HepG2 (cell line): ENCODE data around the gene SALL4. TPM values are rescaled to one million over a fixed set of nuclear protein-coding genes. Genes with fewer than 3 reads are reported as not detected.
A peak's percentile ranks its signal among the peaks of the same experiment; 100 is the strongest.

Experiments
- ATF3 ChIP-seq: sonication (generic); formaldehyde crosslinking; IDR thresholded peaks from 2 replicates; pipeline ENCODE4 v1.4.0; 2020; ENCODE audit warnings: missing genetic modification reagents
- CCDC6 ChIP-seq: sonication (generic); formaldehyde crosslinking; IDR thresholded peaks from 2 replicates; pipeline ENCODE4 v1.8.1; 2022; ENCODE audit warnings: mild to moderate bottlenecking, missing genetic modification reagents, moderate library complexity
- CTCF ChIP-seq: sonication (generic); formaldehyde crosslinking; IDR thresholded peaks from 2 replicates; pipeline ENCODE4 v1.5.0; 2020; ENCODE audit warnings: mild to moderate bottlenecking, missing genetic modification reagents, moderate library complexity
- ESRRA ChIP-seq: sonication (generic); formaldehyde crosslinking; IDR thresholded peaks from 2 replicates; pipeline ENCODE4 v1.5.1; 2020; ENCODE audit warnings: mild to moderate bottlenecking, low read depth, missing genetic modification reagents
- KLF9 ChIP-seq: IDR thresholded peaks from 2 replicates; pipeline ENCODE4 v1.6.1; 2016; ENCODE audit warnings: low read depth
- MBNL3 ChIP-seq: fragments of 250-450 bp; sonication (Bioruptor Pico); conservative IDR thresholded peaks from 2 replicates; pipeline ENCODE4 v1.8.0; 2022; ENCODE audit warnings: mild to moderate bottlenecking, inconsistent platforms
- PAXIP1 ChIP-seq: sonication (generic); formaldehyde crosslinking; conservative IDR thresholded peaks from 2 replicates; pipeline ENCODE4 v1.4.0; 2020; ENCODE audit warnings: mild to moderate bottlenecking, missing genetic modification reagents, moderate library complexity
- SATB2 ChIP-seq: sonication (generic); formaldehyde crosslinking; IDR thresholded peaks from 2 replicates; pipeline ENCODE4 v1.5.0; 2020; ENCODE audit warnings: missing genetic modification reagents
- SP4 ChIP-seq: sonication (generic); formaldehyde crosslinking; IDR thresholded peaks from 2 replicates; pipeline ENCODE4 v1.8.1; 2023; ENCODE audit warnings: mild to moderate bottlenecking, missing genetic modification reagents
- SRF ChIP-seq: IDR thresholded peaks from 2 replicates; pipeline ENCODE4 v1.6.1; 2011; ENCODE audit warnings: mild to moderate bottlenecking, low read depth, low read length, moderate library complexity
- U2AF1 ChIP-seq: fragments of 200-400 bp; formaldehyde crosslinking; optimal IDR thresholded peaks from 2 replicates; pipeline ENCODE3; 2017; ENCODE audit warnings: mild to moderate bottlenecking, low read depth, low read length
- ZBTB1 ChIP-seq: sonication (generic); formaldehyde crosslinking; IDR thresholded peaks from 2 replicates; pipeline ENCODE4 v1.4.0; 2020; ENCODE audit warnings: missing genetic modification reagents, borderline replicate concordance
- ZGPAT ChIP-seq: IDR thresholded peaks from 2 replicates; pipeline ENCODE4 v1.6.1; 2016; ENCODE audit warnings: mild to moderate bottlenecking
- ZNF12 ChIP-seq: sonication (generic); formaldehyde crosslinking; IDR thresholded peaks from 2 replicates; pipeline ENCODE4 v1.5.0; 2020; ENCODE audit warnings: missing genetic modification reagents
- ZNF687 ChIP-seq: sonication (generic); formaldehyde crosslinking; IDR thresholded peaks from 2 replicates; pipeline ENCODE4 v1.5.1; 2020; ENCODE audit warnings: mild to moderate bottlenecking, missing genetic modification reagents, moderate library complexity
- ZNF747 ChIP-seq: sonication (generic); formaldehyde crosslinking; IDR thresholded peaks from 2 replicates; pipeline ENCODE4 v1.8.1; 2023; ENCODE audit warnings: missing genetic modification reagents, mild to moderate bottlenecking, borderline replicate concordance
- ZNF775 ChIP-seq: sonication (generic); formaldehyde crosslinking; IDR thresholded peaks from 2 replicates; pipeline ENCODE4 v1.4.0; 2020; ENCODE audit warnings: missing genetic modification reagents, mild to moderate bottlenecking, moderate library complexity, borderline replicate concordance
- ZSCAN20 ChIP-seq: sonication (generic); formaldehyde crosslinking; IDR thresholded peaks from 2 replicates; pipeline ENCODE4 v1.4.0; 2020; ENCODE audit warnings: missing genetic modification reagents, mild to moderate bottlenecking, borderline replicate concordance
- polyA plus RNA-seq, 8 experiments: library from polyadenylated mRNA; depleted of rRNA in 3 of 8; stranded (reverse) in 7 of 8; unstranded in 1 of 8; fragments of >200 nt; fragmentation: Illumina TruSeq in 4 of 8; extraction: Trizol in 4 of 8; gene quantifications; 2 replicates each; pipeline versions ENCODE4 v1.2.1 to v1.2.3, GENCODE V29; 2011 to 2016; ENCODE audit warnings: low read depth in 4 of 8, missing spikeins in 1 of 8, mixed read lengths in 1 of 8; ENCODE audit not compliant: insufficient read depth in 1 of 8
- total RNA-seq, 5 experiments: library from RNA; depleted of rRNA; stranded (reverse); fragments of >200 nt; fragmentation: Illumina TruSeq; extraction: Trizol; gene quantifications; 2 replicates each; pipeline ENCODE4 v1.2.3, GENCODE V29; 2016; ENCODE audit warnings: low read depth in 1 of 5

SALL4 gene
- total and polyA plus RNA-seq, 2 of the 13 experiments (the other 11 are each of a cell fraction or from before 2014, with no cell fraction given), result 0.33 to 1.8 TPM

- TF ChIP-seq ZNF747 (CRISPR knock-in tag) (no peak; the same call in 1 of the 2 replicates), KLF9 (CRISPR knock-in tag) (no peak), MBNL3 (CRISPR knock-in tag) (no peak), ZNF687 (CRISPR knock-in tag) (peak; percentile 61), ESRRA (CRISPR knock-in tag) (no peak; the same call in 1 of the 2 replicates), CCDC6 (CRISPR knock-in tag) (0 out of 2 replicates have a peak, but pooled peaks have one; percentile 30), SATB2 (CRISPR knock-in tag) (no peak), ZBTB1 (CRISPR knock-in tag) (no peak), PAXIP1 (CRISPR knock-in tag) (peak; percentile 70), ZSCAN20 (CRISPR knock-in tag) (no peak), SP4 (CRISPR knock-in tag) (no peak; the same call in 1 of the 2 replicates), CTCF (CRISPR knock-in tag) (no peak; the same call in 1 of the 2 replicates), ZNF12 (CRISPR knock-in tag) (peak; percentile 71; the same call in 1 of the 2 replicates), ATF3 (CRISPR knock-in tag) (peak; percentile 56), U2AF1 (no peak), ZNF775 (no peak), SRF (no peak), ZGPAT (CRISPR knock-in tag) (peak; percentile 87)
Observed at GRCh38 chr20:51760905-51761546, 41.3 kb downstream of the SALL4 start (continued).
